IMR-90 (cell line): ENCODE data around the gene LAMA4. TPM values are rescaled to one million over a fixed set of nuclear protein-coding genes. Genes with fewer than 3 reads are reported as not detected.

Source experiments
- ATAC-seq: fragments of 200-7000 bp; cut with Tn5 transposase; 2 replicates; pipeline ENCODE4 v1.9.1; 2020; ENCODE audit warnings: low read depth, mild to moderate bottlenecking, moderate library complexity
- BruUV-seq: library from RNA; stranded (reverse); fragments of 400-500 nt; replicated peaks from 2 replicates; lab custom pipeline; 2021; lab: Mats Ljungman, UMichigan
- CTCF ChIA-PET: fragments of 300-600 bp; formaldehyde crosslinking; extraction: SDS; loops from one replicate; lab custom pipeline; 2021; ENCODE audit warnings: antibody characterized with exemption; lab: Yijun Ruan, JAX
- POLR2A ChIA-PET: fragments of 300-600 bp; sonication (Branson Sonifier 250); formaldehyde crosslinking; loops from one replicate; lab custom pipeline; 2022; ENCODE audit warnings: antibody characterized with exemption; ENCODE audit not compliant: unreplicated experiment; lab: Charles Lee
- DNase-seq: peaks from one replicate; pipeline ENCODE4 v3.0.0; 2013
- H2AFZ ChIP-seq: replicated peaks from 2 replicates; pipeline ENCODE3; 2013; ENCODE audit warnings: low read length, mild to moderate bottlenecking; ENCODE audit not compliant: poor library complexity
- H2AK5ac ChIP-seq: 2 replicates; pipeline ENCODE4 v1.6.1; 2013; ENCODE audit warnings: low read depth, low read length, inconsistent platforms
- H2AK9ac ChIP-seq: replicated peaks from 2 replicates; pipeline ENCODE3; 2013; ENCODE audit warnings: mild to moderate bottlenecking, low read depth, low read length, moderate library complexity; ENCODE audit not compliant: poor library complexity
- H2BK120ac ChIP-seq: 2 replicates; pipeline ENCODE4 v1.6.1; 2013; ENCODE audit warnings: low read depth, low read length, inconsistent platforms
- H2BK15ac ChIP-seq: 3 replicates; pipeline ENCODE4 v1.6.1; 2013; ENCODE audit warnings: low read depth, low read length, inconsistent platforms
- H2BK20ac ChIP-seq: 2 replicates; pipeline ENCODE4 v1.6.1; 2013; ENCODE audit warnings: low read depth, mild to moderate bottlenecking, inconsistent platforms, low read length, moderate library complexity
- H2BK5ac ChIP-seq: 2 replicates; pipeline ENCODE4 v1.6.1; 2013; ENCODE audit warnings: mild to moderate bottlenecking, low read depth, low read length, inconsistent platforms; ENCODE audit not compliant: poor library complexity, severe bottlenecking
- H3K14ac ChIP-seq: replicated peaks from 2 replicates; pipeline ENCODE4 v1.6.1; 2013; ENCODE audit warnings: low read depth, low read length, inconsistent platforms
- H3K18ac ChIP-seq: 2 replicates; pipeline ENCODE4 v1.6.1; 2013; ENCODE audit warnings: low read depth, low read length, control low read depth
- H3K23ac ChIP-seq: 2 replicates; pipeline ENCODE4 v1.6.1; 2013; ENCODE audit warnings: low read depth, low read length, inconsistent platforms
- H3K27ac ChIP-seq: 2 replicates; pipeline ENCODE4 v1.5.1; 2013; ENCODE audit warnings: mild to moderate bottlenecking, control low read depth, low read length; ENCODE audit not compliant: insufficient read depth
- H3K27me3 ChIP-seq: 2 replicates; pipeline ENCODE4 v1.6.1; 2013; ENCODE audit warnings: low read length; ENCODE audit not compliant: control insufficient read depth, insufficient read depth
- H3K36me3 ChIP-seq: 2 replicates; pipeline ENCODE4 v1.6.1; 2013; ENCODE audit warnings: low read length, mixed read lengths; ENCODE audit not compliant: control insufficient read depth, insufficient read depth
- H3K4ac ChIP-seq: 2 replicates; pipeline ENCODE4 v1.6.1; 2013; ENCODE audit warnings: low read depth, low read length, inconsistent platforms
- H3K4me1 ChIP-seq: 2 replicates; pipeline ENCODE4 v1.6.1; 2013; ENCODE audit warnings: low read length, mixed read lengths; ENCODE audit not compliant: control insufficient read depth, insufficient read depth
- H3K4me2 ChIP-seq: 2 replicates; pipeline ENCODE4 v1.6.1; 2013; ENCODE audit warnings: low read depth, mild to moderate bottlenecking, control low read depth, low read length, moderate library complexity
- H3K4me3 ChIP-seq: 2 replicates; pipeline ENCODE4 v1.5.1; 2013; ENCODE audit warnings: low read depth, mild to moderate bottlenecking, control low read depth, low read length, moderate library complexity; ENCODE audit not compliant: insufficient read depth
- H3K56ac ChIP-seq: 2 replicates; pipeline ENCODE4 v1.6.1; 2013; ENCODE audit warnings: low read length, inconsistent platforms; ENCODE audit not compliant: insufficient read depth; ENCODE audit errors: extremely low read depth
- H3K79me1 ChIP-seq, 2 experiments: 2 replicates each; pipeline ENCODE4 v1.6.1; 2013; ENCODE audit warnings: low read length in 2 of 2, inconsistent platforms in 1 of 2, low read depth in 1 of 2
- H3K9ac ChIP-seq: 2 replicates; pipeline ENCODE4 v1.6.1; 2013; ENCODE audit warnings: low read depth, low read length, control low read depth
- H3K9me1 ChIP-seq: 2 replicates; pipeline ENCODE4 v1.6.1; 2013; ENCODE audit warnings: low read length, inconsistent platforms; ENCODE audit not compliant: insufficient read depth
- H3K9me3 ChIP-seq: 2 replicates; pipeline ENCODE4 v1.6.1; 2013; ENCODE audit warnings: low read length; ENCODE audit not compliant: control insufficient read depth, insufficient read depth
- H4K20me1 ChIP-seq: 2 replicates; pipeline ENCODE4 v1.6.1; 2013; ENCODE audit warnings: low read length, inconsistent platforms; ENCODE audit not compliant: insufficient read depth
- H4K5ac ChIP-seq: 2 replicates; pipeline ENCODE4 v1.6.1; 2013; ENCODE audit warnings: mild to moderate bottlenecking, low read depth, low read length, control low read depth
- H4K8ac ChIP-seq, 2 experiments: 2 replicates each; pipeline ENCODE4 v1.6.1; 2013; ENCODE audit warnings: low read depth in 2 of 2, low read length in 2 of 2, control low read depth in 1 of 2, inconsistent platforms in 1 of 2
- H4K91ac ChIP-seq: 2 replicates; pipeline ENCODE4 v1.6.1; 2013; ENCODE audit warnings: low read depth, low read length, inconsistent platforms; ENCODE audit not compliant: insufficient read depth
- BHLHE40 ChIP-seq: fragments of 150-350 bp; IDR thresholded peaks from 2 replicates; pipeline ENCODE4 v1.6.1; 2016; ENCODE audit warnings: mild to moderate bottlenecking, low read depth, low read length
- CEBPB ChIP-seq: IDR thresholded peaks from 2 replicates; pipeline ENCODE4 v1.6.1; 2012; ENCODE audit warnings: low read depth, low read length, improper control_type of control experiment
- CHD1 ChIP-seq: IDR thresholded peaks from 2 replicates; pipeline ENCODE4 v1.6.1; 2012; ENCODE audit warnings: low read depth, low read length, improper control_type of control experiment
- ELK1 ChIP-seq: fragments of 150-350 bp; IDR thresholded peaks from 2 replicates; pipeline ENCODE4 v1.6.1; 2016; ENCODE audit warnings: low read depth, mild to moderate bottlenecking, low read length, moderate library complexity, borderline replicate concordance
- FOS ChIP-seq: fragments of 150-350 bp; IDR thresholded peaks from 2 replicates; pipeline ENCODE4 v1.6.1; 2016; ENCODE audit warnings: low read depth, low read length
- MAZ ChIP-seq: IDR thresholded peaks from 2 replicates; pipeline ENCODE4 v1.6.1; 2012; ENCODE audit warnings: low read depth, mild to moderate bottlenecking, low read length, improper control_type of control experiment, moderate library complexity, borderline replicate concordance
- MXI1 ChIP-seq: IDR thresholded peaks from 2 replicates; pipeline ENCODE4 v1.6.1; 2012; ENCODE audit warnings: low read depth, mild to moderate bottlenecking, low read length, moderate library complexity, borderline replicate concordance
- NFE2L2 ChIP-seq: fragments of 150-350 bp; IDR thresholded peaks from 2 replicates; pipeline ENCODE4 v1.6.1; 2016; ENCODE audit warnings: low read depth, mild to moderate bottlenecking, low read length
- POLR2A ChIP-seq: IDR thresholded peaks from 2 replicates; pipeline ENCODE4 v1.6.1; 2012; ENCODE audit warnings: mild to moderate bottlenecking, low read depth, low read length
- RCOR1 ChIP-seq: IDR thresholded peaks from 2 replicates; pipeline ENCODE4 v1.6.1; 2012; ENCODE audit warnings: mild to moderate bottlenecking, low read length, improper control_type of control experiment; ENCODE audit not compliant: insufficient replicate concordance
- RFX5 ChIP-seq: IDR thresholded peaks from 2 replicates; pipeline ENCODE4 v1.8.0; 2012; ENCODE audit warnings: low read depth, mild to moderate bottlenecking, low read length, moderate library complexity
- SMC3 ChIP-seq: fragments of 150-350 bp; IDR thresholded peaks from 2 replicates; pipeline ENCODE4 v1.6.1; 2016; ENCODE audit warnings: low read depth, mild to moderate bottlenecking, antibody characterized with exemption, low read length, moderate library complexity
- USF2 ChIP-seq: fragments of 150-350 bp; IDR thresholded peaks from 2 replicates; pipeline ENCODE4 v1.6.1; 2017; ENCODE audit warnings: mild to moderate bottlenecking, antibody characterized with exemption, low read length, low read depth
- dilution Hi-C: fragments of 300-500 bp; cut with HindIII; formaldehyde crosslinking; loops from one replicate; pipeline ENCODE4 v1.14.3; 2018; ENCODE audit warnings: low sequenced_read_pairs; ENCODE audit not compliant: unreplicated experiment
- in situ Hi-C: fragments of 300-500 bp; cut with MboI; formaldehyde crosslinking; loops from 3 replicates; pipeline ENCODE4 v1.14.3; 2019; ENCODE audit warnings: low sequenced_read_pairs, inconsistent platforms, mixed read lengths
- intact Hi-C: fragments of 100-400 bp; cut with micrococcal nuclease; formaldehyde crosslinking; loops from 2 replicates; pipeline ENCODE4 v1.10.0; 2022
- polyA plus RNA-seq, 3 experiments: library from polyadenylated mRNA; depleted of rRNA; stranded (reverse); fragments of >200 nt; gene quantifications; 2 replicates each; pipeline ENCODE4 v1.2.3, GENCODE V29; 2012; ENCODE audit warnings: low replicate concordance in 1 of 3
- total RNA-seq: library from RNA; depleted of rRNA; stranded (reverse); fragments of >200 nt; gene quantifications from 2 replicates; pipeline ENCODE4 v1.2.3, GENCODE V29; 2012
- TF ChIP-seq, protein P1 (sequence below): conservative IDR thresholded peaks from 2 replicates; pipeline ENCODE4 v1.5.1; 2012; ENCODE audit warnings: mild to moderate bottlenecking, low read depth, low read length, improper control_type of control experiment

LAMA4 gene
- total and polyA plus RNA-seq, 2 of the 4 experiments (the other 2 are of a cell fraction): 33.9 to 35.8 TPM

DNA sequence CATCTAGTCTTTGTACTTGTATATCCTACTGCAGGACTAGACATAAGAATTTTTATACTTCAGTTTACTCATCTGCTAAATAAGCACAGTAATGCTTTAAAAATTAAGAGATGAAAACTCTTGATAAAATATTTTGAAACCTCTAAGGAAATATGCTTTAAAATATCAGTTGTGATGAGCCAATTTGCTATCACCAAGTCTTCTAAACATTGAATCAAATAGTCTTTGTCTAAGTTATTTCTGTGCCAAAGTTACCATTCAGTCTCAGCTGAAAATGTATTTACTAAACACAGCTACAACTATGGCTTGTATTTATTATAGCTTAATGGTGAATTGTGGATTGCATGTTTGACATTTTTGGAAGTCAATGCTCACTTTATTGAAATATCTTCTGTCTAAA lies 46.5 kb upstream of the LAMA4 start:
- no peak overlapping the region for H2AFZ ChIP-seq
- no peak overlapping the region for H3K4me2 ChIP-seq
- no peak overlapping the region for H3K56ac ChIP-seq
- H3K79me1 ChIP-seq: 0 out of 4 replicates have a peak, but pooled peaks cover 0 to 5% of the 10 kb centered on the region in 2 experiments
- no peak overlapping the region for H3K23ac ChIP-seq
- peaks cover 24% of the 10 kb centered on the region for H3K4me1 ChIP-seq
- H4K5ac ChIP-seq: no peak overlapping the region
- no TSS peak for BruUV-seq
- H3K36me3 ChIP-seq: no peaks in the 10 kb centered on the region
- no peak overlapping the region for H2AK9ac ChIP-seq
- no peak overlapping the region for H3K14ac ChIP-seq
- in situ Hi-C loops (no loop called here), dilution Hi-C loops (no loop called here), intact Hi-C loops (no loop called here)
- no peaks in the 10 kb centered on the region for H3K9me3 ChIP-seq
- DNase-seq (no peak), ATAC-seq (no peak)
- no peak overlapping the region for H3K4me3 ChIP-seq
- H3K27me3 ChIP-seq: no peaks in the 10 kb centered on the region
- no peak overlapping the region for H3K4ac ChIP-seq
- H2BK15ac ChIP-seq: no peak overlapping the region
- H4K91ac ChIP-seq: no peak overlapping the region
- no peaks in the 10 kb centered on the region for H4K20me1 ChIP-seq
- H2BK5ac ChIP-seq: peak overlapping the region; percentile 99
- no peak overlapping the region for H3K9ac ChIP-seq
- no peak overlapping the region for H2BK20ac ChIP-seq
- H4K8ac ChIP-seq: no peak overlapping the region
- peaks cover 14% of the 10 kb centered on the region for H3K9me1 ChIP-seq
- no peak overlapping the region for H3K18ac ChIP-seq
- POLR2A ChIA-PET: interaction anchor here (0.6 kb wide), 1 partner anchor 116 kb away, joined by 3 read pairs; no protein-coding TSS in a partner anchor
- H2BK120ac ChIP-seq: no peak overlapping the region
- CTCF ChIA-PET: no interaction called here
- no peak overlapping the region for H2AK5ac ChIP-seq
- TF ChIP-seq, protein P1, sequence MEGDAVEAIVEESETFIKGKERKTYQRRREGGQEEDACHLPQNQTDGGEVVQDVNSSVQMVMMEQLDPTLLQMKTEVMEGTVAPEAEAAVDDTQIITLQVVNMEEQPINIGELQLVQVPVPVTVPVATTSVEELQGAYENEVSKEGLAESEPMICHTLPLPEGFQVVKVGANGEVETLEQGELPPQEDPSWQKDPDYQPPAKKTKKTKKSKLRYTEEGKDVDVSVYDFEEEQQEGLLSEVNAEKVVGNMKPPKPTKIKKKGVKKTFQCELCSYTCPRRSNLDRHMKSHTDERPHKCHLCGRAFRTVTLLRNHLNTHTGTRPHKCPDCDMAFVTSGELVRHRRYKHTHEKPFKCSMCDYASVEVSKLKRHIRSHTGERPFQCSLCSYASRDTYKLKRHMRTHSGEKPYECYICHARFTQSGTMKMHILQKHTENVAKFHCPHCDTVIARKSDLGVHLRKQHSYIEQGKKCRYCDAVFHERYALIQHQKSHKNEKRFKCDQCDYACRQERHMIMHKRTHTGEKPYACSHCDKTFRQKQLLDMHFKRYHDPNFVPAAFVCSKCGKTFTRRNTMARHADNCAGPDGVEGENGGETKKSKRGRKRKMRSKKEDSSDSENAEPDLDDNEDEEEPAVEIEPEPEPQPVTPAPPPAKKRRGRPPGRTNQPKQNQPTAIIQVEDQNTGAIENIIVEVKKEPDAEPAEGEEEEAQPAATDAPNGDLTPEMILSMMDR: no peak
- TF ChIP-seq NFE2L2 (no peak), USF2 (no peak), POLR2A (no peak), MXI1 (no peak), BHLHE40 (no peak), MAZ (no peak), CHD1 (no peak), CEBPB (no peak), SMC3 (no peak), RFX5 (no peak), ELK1 (no peak), FOS (no peak), RCOR1 (no peak)
- no peak overlapping the region for H3K27ac ChIP-seq
